Endothelial cell of umbilical vein (primary cell): ENCODE data around the gene TEAD3. TPM values are rescaled to one million over a fixed set of nuclear protein-coding genes. Genes with fewer than 3 reads are reported as not detected.

Experiments
- BruUV-seq: library from RNA; stranded (reverse); fragments of 400-500 nt; replicated peaks from 2 replicates; lab custom pipeline; 2021; lab: Mats Ljungman, UMichigan
- CTCF ChIA-PET: fragments of 300-600, 350-600 bp; sonication (Branson Sonifier 250); formaldehyde crosslinking; loops from one replicate; lab custom pipeline; 2021; ENCODE audit warnings: antibody characterized with exemption, inconsistent platforms; lab: Charles Lee
- POLR2A ChIA-PET: fragments of 300-600, 350-600 bp; sonication (Branson Sonifier 250); formaldehyde crosslinking; loops from one replicate; lab custom pipeline; 2021; ENCODE audit warnings: antibody characterized with exemption, inconsistent platforms; lab: Charles Lee
- DNase-seq: peaks from one replicate; pipeline ENCODE4 v3.0.0-alpha.2; 2011; ENCODE audit warnings: low read depth, low spot score
- FAIRE-seq: peaks from 2 replicates; lab custom pipeline; 2011; peaks lifted over from hg19 to GRCh38; lab: Jason Lieb, UNC
- H2AFZ ChIP-seq: 2 replicates; pipeline ENCODE4 v1.6.0; 2012; ENCODE audit warnings: low read depth, low read length, control low read depth, inconsistent platforms
- H3K27ac ChIP-seq: 2 replicates; pipeline ENCODE4 v1.5.1; 2011; ENCODE audit warnings: low read depth, mild to moderate bottlenecking, control low read depth, low read length, moderate library complexity; ENCODE audit not compliant: insufficient read depth
- H3K27me3 ChIP-seq, 2 experiments: 2 replicates each; pipeline versions ENCODE4 v1.6.0 to v1.6.1; 2011; ENCODE audit warnings: low read length in 2 of 2, mixed read lengths in 1 of 2; ENCODE audit not compliant: control insufficient read depth in 2 of 2, insufficient read depth in 2 of 2
- H3K36me3 ChIP-seq, 2 experiments: 2 replicates in 1 of 2; 3 replicates in 1 of 2; pipeline ENCODE4 v1.5.1; 2011; ENCODE audit warnings: low read length in 2 of 2, mild to moderate bottlenecking in 1 of 2, moderate library complexity in 1 of 2; ENCODE audit not compliant: control insufficient read depth in 2 of 2, insufficient read depth in 2 of 2; ENCODE audit errors: extremely low read depth in 1 of 2
- H3K4me1 ChIP-seq: 3 replicates; pipeline ENCODE4 v1.5.1; 2011; ENCODE audit warnings: mild to moderate bottlenecking, low read length; ENCODE audit not compliant: control insufficient read depth, insufficient read depth; ENCODE audit errors: extremely low read depth
- H3K4me2 ChIP-seq: 2 replicates; pipeline ENCODE4 v1.6.1; 2011; ENCODE audit warnings: low read length, control low read depth, mixed read lengths; ENCODE audit not compliant: insufficient read depth
- H3K4me3 ChIP-seq, 3 experiments: fragments of 200-600 bp in 1 of 3; sonication (generic), shearing (Covaris generic) in 1 of 3; replicated peaks in 1 of 3; 2 replicates each; pipeline ENCODE4 v1.5.1; 2011 to 2016; ENCODE audit warnings: control low read depth in 3 of 3, low read length in 3 of 3, mild to moderate bottlenecking in 2 of 3, inconsistent platforms in 1 of 3, low read depth in 1 of 3, moderate library complexity in 1 of 3; ENCODE audit not compliant: insufficient read depth in 1 of 3
- H3K79me2 ChIP-seq: 2 replicates; pipeline ENCODE4 v1.6.0; 2012; ENCODE audit warnings: low read length, inconsistent platforms; ENCODE audit not compliant: control insufficient read depth, insufficient read depth
- H3K9ac ChIP-seq: replicated peaks from 2 replicates; pipeline ENCODE3; 2011; ENCODE audit warnings: low read length, control low read depth; ENCODE audit not compliant: insufficient read depth; ENCODE audit errors: extremely low read depth
- H3K9me1 ChIP-seq: replicated peaks from 3 replicates; pipeline ENCODE4 v1.6.0; 2011; ENCODE audit warnings: mild to moderate bottlenecking, low read length; ENCODE audit not compliant: control insufficient read depth, insufficient read depth; ENCODE audit errors: extremely low read depth
- H3K9me3 ChIP-seq: replicated peaks from 2 replicates; pipeline ENCODE4 v1.5.1; 2012; ENCODE audit warnings: low read length, inconsistent platforms; ENCODE audit not compliant: control insufficient read depth, insufficient read depth
- H4K20me1 ChIP-seq: replicated peaks from 2 replicates; pipeline ENCODE3; 2011; ENCODE audit warnings: mild to moderate bottlenecking, low read length; ENCODE audit not compliant: control insufficient read depth, insufficient read depth; ENCODE audit errors: extremely low read depth
- EZH2 ChIP-seq: IDR thresholded peaks from 2 replicates; pipeline ENCODE4 v1.6.1; 2012; ENCODE audit warnings: borderline replicate concordance, low read depth, mild to moderate bottlenecking, moderate library complexity, low read length, inconsistent platforms; ENCODE audit not compliant: severe bottlenecking
- FOS ChIP-seq: IDR thresholded peaks from 2 replicates; pipeline ENCODE4 v1.6.1; 2011; ENCODE audit warnings: mild to moderate bottlenecking, low read length, moderate library complexity, borderline replicate concordance; ENCODE audit not compliant: insufficient read depth
- GATA2 ChIP-seq: IDR thresholded peaks from 2 replicates; pipeline ENCODE4 v1.7.0; 2011; ENCODE audit warnings: low read depth, mild to moderate bottlenecking, moderate library complexity, mixed read lengths, low read length; ENCODE audit not compliant: insufficient read length, insufficient read depth
- JUN ChIP-seq: IDR thresholded peaks from 2 replicates; pipeline ENCODE4 v1.6.1; 2011; ENCODE audit warnings: borderline replicate concordance, low read depth; ENCODE audit not compliant: insufficient read length, insufficient read depth
- MYC ChIP-seq: IDR thresholded peaks from one replicate; pipeline ENCODE4 v1.6.1; 2011; ENCODE audit warnings: mild to moderate bottlenecking, low read depth, low read length
- POLR2A ChIP-seq: IDR thresholded peaks from 2 replicates; pipeline ENCODE4 v1.6.1; 2012; ENCODE audit warnings: low read depth, mild to moderate bottlenecking, control low read depth, low read length
- POLR2AphosphoS5 ChIP-seq: IDR thresholded peaks from 2 replicates; pipeline ENCODE4 v1.6.1; 2012; ENCODE audit warnings: low read depth, mild to moderate bottlenecking, control low read depth, low read length, moderate library complexity; ENCODE audit not compliant: insufficient read depth
- dilution Hi-C: fragments of 300-500 bp; cut with MboI; formaldehyde crosslinking; loops from one replicate; pipeline ENCODE4 v1.15.0; 2019; ENCODE audit warnings: low sequenced_read_pairs; ENCODE audit not compliant: extremely low pct_ligation_motif_present
- intact Hi-C: fragments of 100-400 bp; cut with micrococcal nuclease; formaldehyde crosslinking; loops from one replicate; pipeline ENCODE4 v1.10.0; 2022
- polyA plus RNA-seq, 4 experiments: library from polyadenylated mRNA; depleted of rRNA in 3 of 4; stranded (reverse) in 3 of 4; unstranded in 1 of 4; fragments of >200 nt; gene quantifications; 2 replicates each; pipeline versions ENCODE4 v1.2.1 to v1.2.3, GENCODE V29; 2011 to 2012; ENCODE audit warnings: missing spikeins in 1 of 4
- total RNA-seq: library from RNA; stranded (reverse); gene quantifications from 2 replicates; pipeline ENCODE4 v1.2.3, GENCODE V29; 2021
- TF ChIP-seq, protein P1 (sequence below): IDR thresholded peaks from 2 replicates; pipeline ENCODE4 v1.6.1; 2011; ENCODE audit not compliant: insufficient read depth, insufficient read length
- TF ChIP-seq, protein P2 (sequence below), 2 donors: IDR thresholded peaks; 1 replicate in 1 of 2; 2 replicates in 1 of 2; pipeline ENCODE4 v1.5.1; 2011; ENCODE audit warnings: low read length in 2 of 2, mild to moderate bottlenecking in 2 of 2, moderate library complexity in 2 of 2, control low read depth in 1 of 2, inconsistent platforms in 1 of 2, low read depth in 1 of 2; ENCODE audit not compliant: insufficient read depth in 1 of 2; ENCODE audit errors: extremely low read depth in 1 of 2

The TEAD3 gene
- total and polyA plus RNA-seq, 2 donors (not counting 3 experiments of a cell fraction or from before 2014, with no cell fraction given): 1.1 to 1.6 TPM

DNA sequence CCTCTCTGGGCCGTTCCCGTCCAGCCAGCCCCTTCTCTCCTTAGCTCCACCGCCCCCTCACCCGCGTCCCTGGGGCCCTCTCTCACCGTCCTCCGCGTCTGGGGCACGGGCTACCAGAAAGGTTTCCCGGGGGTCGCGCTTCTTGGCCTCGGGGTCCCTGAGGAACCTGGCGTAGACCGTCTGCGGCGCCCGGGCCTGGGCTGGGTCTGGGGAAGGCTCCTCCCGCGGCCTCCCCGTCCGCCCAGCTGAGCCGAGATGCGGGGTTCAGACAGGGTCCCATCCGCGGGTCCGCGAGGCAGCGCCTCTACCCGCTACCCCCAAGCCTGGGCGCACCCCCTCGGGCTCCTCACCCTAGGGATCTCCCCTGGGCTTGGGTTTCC lies 14.7 kb upstream of the TEAD3 start:
- Histone ChIP-seq H3K9me3 (no peaks in the 10 kb centered on the region), H3K4me2 (no peak overlapping the region), H3K27ac (no peak overlapping the region), H3K9me1 (no peaks in the 10 kb centered on the region), H3K9ac (no peak overlapping the region), H4K20me1 (no peaks in the 10 kb centered on the region), H2AFZ (no peak overlapping the region), H3K27me3 (peaks cover 24 to 39% of the 10 kb centered on the region in 2 experiments), H3K36me3 (no peaks in the 10 kb centered on the region), H3K4me3 (no peak overlapping the region), H3K79me2 (no peaks in the 10 kb centered on the region), H3K4me1 (no peaks in the 10 kb centered on the region)
- dilution Hi-C loops: no loop called here
- intact Hi-C loops: no loop called here
- CTCF ChIA-PET: no interaction called here
- no peak for FAIRE-seq
- DNase-seq: no peak
- TF ChIP-seq EZH2 (peak; percentile 22), FOS (no peak)
- BruUV-seq: no TSS peak
- POLR2A ChIA-PET: no interaction called here

DNA sequence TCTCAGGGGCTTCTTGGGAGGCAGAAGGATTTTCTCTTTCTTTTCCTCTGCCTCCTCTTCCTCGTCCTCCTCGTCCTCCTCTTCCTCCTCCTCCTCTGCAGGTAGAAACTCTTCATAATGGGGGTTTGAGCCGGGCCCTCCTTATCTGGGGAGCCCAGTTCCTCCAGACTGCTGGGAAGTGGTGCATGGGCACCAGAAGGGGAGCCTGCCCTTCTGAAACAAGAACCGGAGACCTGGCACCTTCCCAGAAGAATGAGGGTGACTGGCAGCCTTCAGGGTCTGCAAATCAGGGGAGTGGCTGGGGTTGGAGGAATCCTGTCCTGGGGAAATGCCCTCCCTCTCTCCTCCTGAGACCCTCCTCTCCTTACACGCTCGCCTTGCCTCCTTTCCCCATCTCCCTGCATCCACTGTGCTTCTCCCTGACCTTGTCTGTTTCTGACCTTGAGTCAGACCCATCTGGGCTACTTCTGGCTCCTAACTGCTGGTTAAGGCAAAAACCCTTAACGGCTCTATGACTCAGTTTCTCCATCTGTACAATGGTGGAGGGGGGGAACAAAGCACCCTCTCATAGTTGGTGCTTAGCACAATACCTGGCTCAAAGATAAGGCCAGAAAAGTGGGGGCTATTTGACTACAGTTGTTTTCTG lies 14.2 kb upstream of the TEAD3 start:
- H3K9me1 ChIP-seq: no peaks in the 10 kb centered on the region
- no peaks in the 10 kb centered on the region for H4K20me1 ChIP-seq
- no peak overlapping the region for H3K27ac ChIP-seq
- ChIA-PET POLR2A (no interaction called here), CTCF (interaction anchor here (1.6 kb wide), 1 partner anchor 12 kb away, joined by 9 read pairs; no protein-coding TSS in a partner anchor)
- dilution Hi-C loops (no loop called here), intact Hi-C loops (no loop called here)
- TF ChIP-seq, protein P1, sequence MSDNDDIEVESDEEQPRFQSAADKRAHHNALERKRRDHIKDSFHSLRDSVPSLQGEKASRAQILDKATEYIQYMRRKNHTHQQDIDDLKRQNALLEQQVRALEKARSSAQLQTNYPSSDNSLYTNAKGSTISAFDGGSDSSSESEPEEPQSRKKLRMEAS: no peak
- no peak for TF ChIP-seq JUN
- TF ChIP-seq MYC: no peak
- no peak for TF ChIP-seq GATA2
- TF ChIP-seq POLR2AphosphoS5: no peak
- TF ChIP-seq POLR2A: no peak
- TF ChIP-seq, protein P2, sequence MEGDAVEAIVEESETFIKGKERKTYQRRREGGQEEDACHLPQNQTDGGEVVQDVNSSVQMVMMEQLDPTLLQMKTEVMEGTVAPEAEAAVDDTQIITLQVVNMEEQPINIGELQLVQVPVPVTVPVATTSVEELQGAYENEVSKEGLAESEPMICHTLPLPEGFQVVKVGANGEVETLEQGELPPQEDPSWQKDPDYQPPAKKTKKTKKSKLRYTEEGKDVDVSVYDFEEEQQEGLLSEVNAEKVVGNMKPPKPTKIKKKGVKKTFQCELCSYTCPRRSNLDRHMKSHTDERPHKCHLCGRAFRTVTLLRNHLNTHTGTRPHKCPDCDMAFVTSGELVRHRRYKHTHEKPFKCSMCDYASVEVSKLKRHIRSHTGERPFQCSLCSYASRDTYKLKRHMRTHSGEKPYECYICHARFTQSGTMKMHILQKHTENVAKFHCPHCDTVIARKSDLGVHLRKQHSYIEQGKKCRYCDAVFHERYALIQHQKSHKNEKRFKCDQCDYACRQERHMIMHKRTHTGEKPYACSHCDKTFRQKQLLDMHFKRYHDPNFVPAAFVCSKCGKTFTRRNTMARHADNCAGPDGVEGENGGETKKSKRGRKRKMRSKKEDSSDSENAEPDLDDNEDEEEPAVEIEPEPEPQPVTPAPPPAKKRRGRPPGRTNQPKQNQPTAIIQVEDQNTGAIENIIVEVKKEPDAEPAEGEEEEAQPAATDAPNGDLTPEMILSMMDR (IDR thresholded peaks at IDR 0.05; ENCODE audit: extremely low read depth in 1 of 2, insufficient read depth in 1 of 2, low read depth in 1 of 2, low read length in 2 of 2): no peak
- TF ChIP-seq FOS: no peak
- no peak for TF ChIP-seq EZH2
- no peaks in the 10 kb centered on the region for H3K36me3 ChIP-seq
- no peak overlapping the region for H3K4me3 ChIP-seq
- peaks cover 24 to 43% of the 10 kb centered on the region in 2 experiments for H3K27me3 ChIP-seq
- BruUV-seq: no TSS peak
- no peaks in the 10 kb centered on the region for H3K4me1 ChIP-seq
- H3K9me3 ChIP-seq: no peaks in the 10 kb centered on the region
- FAIRE-seq: no peak
- no peak overlapping the region for H2AFZ ChIP-seq
- H3K79me2 ChIP-seq: no peaks in the 10 kb centered on the region
- no peak overlapping the region for H3K4me2 ChIP-seq
- DNase-seq: no peak
- H3K9ac ChIP-seq: no peak overlapping the region
